ENCODE data around the gene ELAVL4.

ELAVL4 gene

GRCh38 chr1:50252196-50252595, 143.5 kb downstream of the ELAVL4 start:
- no peak for ATAC-seq
- TF ChIP-seq, protein P1, sequence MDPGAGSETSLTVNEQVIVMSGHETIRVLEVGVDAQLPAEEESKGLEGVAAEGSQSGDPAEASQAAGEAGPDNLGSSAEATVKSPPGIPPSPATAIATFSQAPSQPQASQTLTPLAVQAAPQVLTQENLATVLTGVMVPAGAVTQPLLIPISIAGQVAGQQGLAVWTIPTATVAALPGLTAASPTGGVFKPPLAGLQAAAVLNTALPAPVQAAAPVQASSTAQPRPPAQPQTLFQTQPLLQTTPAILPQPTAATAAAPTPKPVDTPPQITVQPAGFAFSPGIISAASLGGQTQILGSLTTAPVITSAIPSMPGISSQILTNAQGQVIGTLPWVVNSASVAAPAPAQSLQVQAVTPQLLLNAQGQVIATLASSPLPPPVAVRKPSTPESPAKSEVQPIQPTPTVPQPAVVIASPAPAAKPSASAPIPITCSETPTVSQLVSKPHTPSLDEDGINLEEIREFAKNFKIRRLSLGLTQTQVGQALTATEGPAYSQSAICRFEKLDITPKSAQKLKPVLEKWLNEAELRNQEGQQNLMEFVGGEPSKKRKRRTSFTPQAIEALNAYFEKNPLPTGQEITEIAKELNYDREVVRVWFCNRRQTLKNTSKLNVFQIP (CRISPR knock-in tag; IDR thresholded peaks at IDR 0.05; ENCODE audit: borderline replicate concordance, low read depth), result no peak
- TF ChIP-seq, protein P2, sequence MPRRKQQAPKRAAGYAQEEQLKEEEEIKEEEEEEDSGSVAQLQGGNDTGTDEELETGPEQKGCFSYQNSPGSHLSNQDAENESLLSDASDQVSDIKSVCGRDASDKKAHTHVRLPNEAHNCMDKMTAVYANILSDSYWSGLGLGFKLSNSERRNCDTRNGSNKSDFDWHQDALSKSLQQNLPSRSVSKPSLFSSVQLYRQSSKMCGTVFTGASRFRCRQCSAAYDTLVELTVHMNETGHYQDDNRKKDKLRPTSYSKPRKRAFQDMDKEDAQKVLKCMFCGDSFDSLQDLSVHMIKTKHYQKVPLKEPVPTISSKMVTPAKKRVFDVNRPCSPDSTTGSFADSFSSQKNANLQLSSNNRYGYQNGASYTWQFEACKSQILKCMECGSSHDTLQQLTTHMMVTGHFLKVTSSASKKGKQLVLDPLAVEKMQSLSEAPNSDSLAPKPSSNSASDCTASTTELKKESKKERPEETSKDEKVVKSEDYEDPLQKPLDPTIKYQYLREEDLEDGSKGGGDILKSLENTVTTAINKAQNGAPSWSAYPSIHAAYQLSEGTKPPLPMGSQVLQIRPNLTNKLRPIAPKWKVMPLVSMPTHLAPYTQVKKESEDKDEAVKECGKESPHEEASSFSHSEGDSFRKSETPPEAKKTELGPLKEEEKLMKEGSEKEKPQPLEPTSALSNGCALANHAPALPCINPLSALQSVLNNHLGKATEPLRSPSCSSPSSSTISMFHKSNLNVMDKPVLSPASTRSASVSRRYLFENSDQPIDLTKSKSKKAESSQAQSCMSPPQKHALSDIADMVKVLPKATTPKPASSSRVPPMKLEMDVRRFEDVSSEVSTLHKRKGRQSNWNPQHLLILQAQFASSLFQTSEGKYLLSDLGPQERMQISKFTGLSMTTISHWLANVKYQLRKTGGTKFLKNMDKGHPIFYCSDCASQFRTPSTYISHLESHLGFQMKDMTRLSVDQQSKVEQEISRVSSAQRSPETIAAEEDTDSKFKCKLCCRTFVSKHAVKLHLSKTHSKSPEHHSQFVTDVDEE (CRISPR knock-in tag; IDR thresholded peaks at IDR 0.05), result no peak
- TF ChIP-seq ZNF8 (CRISPR knock-in tag; IDR thresholded peaks at IDR 0.05) (no peak), CSRNP3 (CRISPR knock-in tag; IDR thresholded peaks at IDR 0.05) (no peak), ZFP30 (CRISPR knock-in tag; IDR thresholded peaks at IDR 0.05) (no peak), ZNF565 (CRISPR knock-in tag; conservative IDR thresholded peaks at IDR 0.05; ENCODE audit: low read depth) (no peak), TCF4 (CRISPR knock-in tag; IDR thresholded peaks at IDR 0.05; ENCODE audit: borderline replicate concordance) (no peak), TOX (CRISPR knock-in tag; IDR thresholded peaks at IDR 0.05; ENCODE audit: borderline replicate concordance) (no peak), PPARA (CRISPR knock-in tag; IDR thresholded peaks at IDR 0.05; ENCODE audit: borderline replicate concordance) (no peak), OSR1 (CRISPR knock-in tag; IDR thresholded peaks at IDR 0.05) (no peak), RARB (CRISPR knock-in tag; IDR thresholded peaks at IDR 0.05) (no peak), CSDC2 (CRISPR knock-in tag; IDR thresholded peaks at IDR 0.05) (no peak), ISL1 (CRISPR knock-in tag; IDR thresholded peaks at IDR 0.05) (no peak), ESRRG (CRISPR knock-in tag; IDR thresholded peaks at IDR 0.05) (no peak), SNAI2 (CRISPR knock-in tag; IDR thresholded peaks at IDR 0.05) (no peak)

Data from SK-N-SH treated with all-trans-retinoic acid at 6 μM for 48 hours (cell line).